Right lobe of liver (tissue), 4 donors: Measurements from ENCODE around the gene SIGLEC12.

Experiments used
- CTCF ChIP-seq, 4 donors: fragments of 200-600 bp in 3 of 4; fragments of 450-650 bp in 1 of 4; IDR thresholded peaks; one replicate each; pipeline versions ENCODE4 v1.5.1 to v1.8.0; 2016 to 2022; ENCODE audit warnings: antibody characterized with exemption in 4 of 4, mild to moderate bottlenecking in 2 of 4
- POLR2A ChIP-seq: fragments of 450-650 bp; IDR thresholded peaks from one replicate; pipeline ENCODE4 v1.6.1; 2017; ENCODE audit warnings: antibody characterized with exemption, mild to moderate bottlenecking
- donor health status: DM: no; HTN: no; CAD: no.
- donor health status: DM: no; HTN: no; CAD: no.
- donor health status: DM: no; HTN: yes; CAD: no.

DNA sequence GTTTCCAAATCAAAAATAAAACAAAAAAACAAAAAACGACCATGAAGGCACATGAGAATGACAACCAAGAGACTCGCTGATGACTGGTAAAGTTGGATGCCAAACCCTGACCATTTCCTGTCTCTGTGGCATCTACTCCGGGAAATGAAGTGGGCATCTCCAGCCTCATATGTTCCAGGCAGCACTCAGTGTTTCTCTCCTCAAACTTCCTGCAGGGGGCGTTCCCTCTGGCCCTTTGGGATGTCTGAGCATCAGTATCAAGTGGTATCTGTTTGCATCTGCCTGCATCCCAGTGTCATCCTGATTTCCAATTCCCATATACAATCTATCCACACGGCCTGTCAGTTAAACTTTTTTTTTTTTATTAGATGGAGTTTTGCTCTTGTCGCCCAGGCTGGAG lies 9.8 kb upstream of the SIGLEC12 start:
- TF ChIP-seq CTCF (IDR thresholded peaks at IDR 0.05) (no peak), POLR2A (no peak)
